ENCODE results near the gene ZNF358.

ZNF358 gene

DNA sequence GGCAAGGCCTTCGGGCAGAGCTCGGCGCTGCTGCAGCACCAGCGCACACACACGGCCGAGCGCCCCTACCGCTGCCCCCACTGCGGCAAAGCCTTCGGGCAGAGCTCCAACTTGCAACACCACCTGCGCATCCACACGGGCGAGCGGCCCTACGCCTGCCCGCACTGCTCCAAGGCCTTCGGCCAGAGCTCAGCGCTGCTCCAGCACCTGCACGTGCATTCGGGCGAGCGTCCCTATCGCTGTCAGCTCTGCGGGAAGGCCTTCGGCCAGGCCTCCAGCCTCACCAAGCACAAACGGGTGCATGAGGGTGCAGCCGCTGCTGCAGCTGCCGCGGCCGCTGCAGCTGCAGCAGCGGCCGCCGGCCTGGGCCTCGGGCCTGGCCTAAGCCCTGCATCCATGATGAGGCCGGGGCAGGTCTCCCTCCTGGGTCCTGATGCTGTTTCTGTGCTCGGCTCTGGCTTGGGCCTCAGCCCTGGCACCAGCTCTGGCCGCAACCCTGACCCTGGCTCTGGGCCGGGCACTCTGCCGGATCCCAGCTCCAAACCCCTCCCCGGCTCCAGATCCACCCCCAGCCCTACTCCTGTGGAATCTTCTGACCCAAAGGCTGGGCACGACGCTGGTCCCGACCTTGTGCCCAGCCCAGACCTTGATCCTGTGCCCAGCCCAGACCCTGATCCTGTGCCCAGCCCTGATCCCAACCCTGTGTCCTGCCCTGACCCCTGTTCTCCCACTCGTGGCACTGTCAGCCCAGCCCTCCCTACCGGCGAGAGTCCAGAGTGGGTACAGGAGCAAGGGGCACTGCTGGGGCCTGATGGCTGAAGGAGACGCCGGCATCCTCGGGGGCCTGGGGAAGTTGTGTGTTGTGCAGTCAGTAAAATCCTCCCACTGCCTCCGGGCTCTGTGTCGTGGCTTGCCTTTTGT lies 4.5 kb downstream of the ZNF358 start:
- no peak for DNase-seq (ENCODE audit: low spot score)

DNA sequence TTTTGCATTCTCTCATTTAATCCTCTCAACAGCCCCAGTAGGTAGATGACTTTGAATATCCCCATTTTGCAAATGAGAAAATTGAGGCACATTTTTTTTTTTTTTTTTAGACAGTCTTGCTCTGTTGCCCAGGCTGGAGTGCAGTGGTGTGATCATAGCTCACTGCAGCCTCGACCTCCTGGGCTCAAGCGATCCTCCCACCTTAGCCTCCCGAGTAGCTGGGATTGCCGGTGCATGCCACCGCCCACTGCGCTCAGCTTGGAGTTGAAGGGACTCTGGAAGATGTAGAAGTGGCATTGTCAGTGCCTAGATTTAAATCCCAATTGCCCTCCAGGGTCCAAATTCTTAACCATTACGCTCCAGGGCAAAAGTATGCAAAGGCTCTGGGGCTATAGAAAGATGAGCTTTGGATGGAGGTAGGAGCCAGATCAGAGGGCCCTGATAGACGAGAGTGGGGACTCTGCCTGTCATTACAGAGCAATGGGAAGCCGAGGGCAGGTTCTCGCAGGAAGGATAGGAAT lies 5.7 kb downstream of the ZNF358 start:
- DNase-seq (ENCODE audit: low spot score): no peak

GRCh38 chr19:7522072-7522922 lies 6.4 kb downstream of the ZNF358 start, which contains the start of gene MCOLN1:
Gene MCOLN1, plus strand, starts transcription at chr19:7522624. Its CDS starts 127 bp downstream, at chr19:7522751.
- peak; percentile 98 for DNase-seq (ENCODE audit: low spot score)

- DNase-seq (ENCODE audit: low spot score): no peak
Measured at GRCh38 chr19:7522923-7523667, 7.2 kb downstream of the ZNF358 start.

DNA sequence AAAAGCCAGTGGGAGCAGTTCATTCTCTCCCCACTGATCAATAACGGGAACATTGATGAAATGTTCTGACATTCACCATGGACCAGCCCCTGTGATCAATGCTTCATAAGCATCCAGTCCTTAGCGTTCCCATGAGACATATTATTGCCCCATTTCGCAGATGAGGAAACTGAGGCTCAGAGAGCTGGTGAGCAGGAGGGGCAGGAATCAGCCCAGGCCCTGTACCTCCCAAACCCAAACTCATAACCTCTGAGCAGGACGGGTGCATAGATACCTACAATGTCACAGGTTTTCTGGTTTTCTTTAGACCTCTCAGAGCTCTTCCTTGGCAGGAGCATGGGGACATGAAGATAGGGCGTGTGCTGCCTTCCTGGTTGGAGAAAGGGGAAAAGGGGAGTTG lies 8.6 kb downstream of the ZNF358 start:
- DNase-seq (ENCODE audit: low spot score): no peak

DNA sequence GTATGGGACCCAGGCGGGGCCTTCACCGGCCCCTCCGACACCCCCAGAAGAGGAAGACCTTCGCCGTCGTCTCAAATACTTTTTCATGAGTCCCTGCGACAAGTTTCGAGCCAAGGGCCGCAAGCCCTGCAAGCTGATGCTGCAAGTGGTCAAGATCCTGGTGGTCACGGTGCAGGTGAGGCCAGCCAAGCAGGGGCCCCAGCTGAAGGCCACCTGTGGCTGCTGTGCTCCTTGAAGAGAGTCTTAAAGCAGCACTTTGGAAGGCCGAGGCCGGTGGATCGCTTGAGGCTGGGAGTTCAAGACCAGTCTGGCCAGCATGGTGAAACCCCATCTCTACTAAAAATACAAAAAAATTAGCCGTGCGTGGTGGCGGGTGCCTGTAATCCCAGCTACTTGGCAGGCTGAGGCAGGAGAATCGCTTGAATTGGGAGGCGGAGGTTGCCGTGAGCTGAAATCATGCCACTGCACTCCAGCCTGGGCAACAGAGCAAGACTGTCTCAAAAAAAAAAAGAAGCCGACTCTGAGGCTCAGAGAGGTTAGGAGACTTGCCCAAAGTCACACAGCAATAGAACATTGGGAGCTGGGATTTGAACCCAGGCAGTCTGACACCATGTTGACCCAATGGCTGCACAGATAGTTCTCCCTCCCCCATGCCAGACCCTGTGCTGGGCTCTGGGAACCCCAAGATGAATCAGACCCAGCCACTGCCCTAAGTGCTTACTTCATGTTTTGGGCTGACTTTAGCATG lies 9.3 kb downstream of the ZNF358 start:
- no peak for DNase-seq (ENCODE audit: low spot score)

GRCh38 chr19:7526059-7526929 lies 10.4 kb downstream of the ZNF358 start:
- DNase-seq (ENCODE audit: low spot score): no peak

- DNase-seq (ENCODE audit: low spot score): no peak
Measured at GRCh38 chr19:7527516-7528191, 11.8 kb downstream of the ZNF358 start.

DNA sequence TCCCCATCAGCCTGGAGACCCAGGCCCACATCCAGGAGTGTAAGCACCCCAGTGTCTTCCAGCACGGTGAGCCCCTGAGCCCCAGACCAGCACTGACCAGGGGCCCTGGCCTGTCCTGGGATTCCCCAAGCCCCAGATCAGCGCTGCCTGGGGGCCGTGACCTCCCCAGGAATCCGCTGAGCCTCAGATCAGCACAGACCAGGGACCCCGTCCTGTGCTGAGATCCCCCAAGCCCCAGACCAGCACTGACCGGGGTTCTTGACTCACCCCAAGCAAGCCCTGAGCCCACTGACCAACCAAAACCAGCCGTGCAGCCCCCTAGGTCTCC lies 12.3 kb downstream of the ZNF358 start:
- DNase-seq (ENCODE audit: low spot score): no peak

- no peak for DNase-seq (ENCODE audit: low spot score)
Measured at GRCh38 chr19:7528522-7529245, 12.8 kb downstream of the ZNF358 start.

- no peak for DNase-seq (ENCODE audit: low spot score)
Measured at GRCh38 chr19:7529246-7529600, 13.3 kb downstream of the ZNF358 start.

DNA sequence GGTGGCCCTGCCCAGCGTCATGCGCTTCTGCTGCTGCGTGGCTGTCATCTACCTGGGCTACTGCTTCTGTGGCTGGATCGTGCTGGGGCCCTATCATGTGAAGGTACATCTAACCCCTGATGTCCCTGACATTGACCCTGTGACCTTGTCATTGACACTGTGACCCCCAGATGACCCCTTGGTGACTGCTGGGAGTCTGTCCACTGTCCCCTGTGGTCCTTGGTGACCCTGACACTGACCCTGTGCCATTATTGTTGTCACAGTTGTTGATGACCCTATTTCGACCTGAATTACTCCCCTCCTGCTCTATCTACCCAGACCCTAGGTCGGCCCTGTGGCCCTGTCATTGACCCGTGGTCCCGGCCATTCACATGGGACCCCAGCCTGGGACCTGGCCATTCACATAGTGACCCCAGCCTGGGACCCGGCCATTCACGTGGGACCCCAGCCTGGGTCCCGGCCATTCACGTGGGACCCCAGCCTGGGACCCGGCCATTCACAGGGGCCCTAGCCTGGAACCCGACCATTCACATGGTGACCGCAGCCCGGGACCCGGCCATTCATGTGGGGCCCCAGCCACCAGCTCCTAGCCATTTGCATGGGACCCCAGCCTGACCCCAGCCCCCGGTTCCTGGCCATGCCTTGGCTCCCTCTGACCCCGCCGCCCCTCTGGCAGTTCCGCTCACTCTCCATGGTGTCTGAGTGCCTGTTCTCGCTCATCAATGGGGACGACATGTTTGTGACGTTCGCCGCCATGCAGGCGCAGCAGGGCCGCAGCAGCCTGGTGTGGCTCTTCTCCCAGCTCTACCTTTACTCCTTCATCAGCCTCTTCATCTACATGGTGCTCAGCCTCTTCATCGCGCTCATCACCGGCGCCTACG lies 13.9 kb downstream of the ZNF358 start:
- DNase-seq (ENCODE audit: low spot score): no peak

DNA sequence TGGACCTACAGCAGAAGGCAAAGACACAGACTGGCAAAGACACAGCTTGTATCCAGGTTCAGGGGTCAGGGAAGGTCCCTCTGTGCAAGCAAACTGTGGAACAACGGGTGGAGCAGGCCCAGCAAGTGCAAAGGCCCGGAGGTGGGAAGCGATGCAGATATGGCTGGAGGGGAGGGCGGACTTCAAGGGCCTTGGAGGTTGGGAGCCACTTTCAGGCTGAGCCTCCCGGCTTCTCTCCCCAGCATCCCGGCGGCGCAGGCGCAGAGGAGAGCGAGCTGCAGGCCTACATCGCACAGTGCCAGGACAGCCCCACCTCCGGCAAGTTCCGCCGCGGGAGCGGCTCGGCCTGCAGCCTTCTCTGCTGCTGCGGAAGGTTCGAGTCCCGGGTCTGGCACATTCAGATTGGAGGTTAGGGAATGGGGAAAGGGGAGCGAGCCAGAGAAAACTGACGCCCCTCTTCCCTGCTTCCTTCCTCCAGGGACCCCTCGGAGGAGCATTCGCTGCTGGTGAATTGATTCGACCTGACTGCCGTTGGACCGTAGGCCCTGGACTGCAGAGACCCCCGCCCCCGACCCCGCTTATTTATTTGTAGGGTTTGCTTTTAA lies 17.5 kb downstream of the ZNF358 start:
- no peak for DNase-seq (ENCODE audit: low spot score)

GRCh38 chr19:7533925-7534480 lies 18.1 kb downstream of the ZNF358 start:
- peak; percentile 73 for DNase-seq (ENCODE audit: low spot score)

DNA sequence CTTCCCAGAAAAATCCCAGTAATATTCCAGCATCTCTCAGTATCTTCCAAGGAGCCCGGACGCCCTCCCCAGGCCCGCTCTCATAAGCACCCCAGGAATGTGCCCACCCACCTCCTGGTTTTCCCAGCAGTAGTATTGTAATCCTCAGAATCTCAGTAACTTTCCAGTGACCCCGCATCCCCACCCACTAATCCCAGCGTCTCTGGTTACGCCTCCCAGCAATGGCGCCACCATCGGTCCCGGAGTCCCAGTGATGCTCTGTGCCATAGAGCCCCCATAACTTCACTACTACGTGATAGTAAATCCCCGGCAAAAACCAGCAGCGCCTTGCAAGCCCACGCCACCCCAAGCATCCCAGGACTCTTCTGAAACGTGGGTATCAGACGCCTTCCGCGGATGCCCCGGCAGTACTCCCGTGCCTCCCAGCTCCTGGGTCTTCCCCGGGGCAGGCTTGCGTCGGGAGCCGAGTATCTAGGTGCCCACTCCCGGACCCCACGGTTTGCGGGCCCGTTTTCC lies 18.7 kb downstream of the ZNF358 start:
- DNase-seq (ENCODE audit: low spot score): peak; percentile 41

DNA sequence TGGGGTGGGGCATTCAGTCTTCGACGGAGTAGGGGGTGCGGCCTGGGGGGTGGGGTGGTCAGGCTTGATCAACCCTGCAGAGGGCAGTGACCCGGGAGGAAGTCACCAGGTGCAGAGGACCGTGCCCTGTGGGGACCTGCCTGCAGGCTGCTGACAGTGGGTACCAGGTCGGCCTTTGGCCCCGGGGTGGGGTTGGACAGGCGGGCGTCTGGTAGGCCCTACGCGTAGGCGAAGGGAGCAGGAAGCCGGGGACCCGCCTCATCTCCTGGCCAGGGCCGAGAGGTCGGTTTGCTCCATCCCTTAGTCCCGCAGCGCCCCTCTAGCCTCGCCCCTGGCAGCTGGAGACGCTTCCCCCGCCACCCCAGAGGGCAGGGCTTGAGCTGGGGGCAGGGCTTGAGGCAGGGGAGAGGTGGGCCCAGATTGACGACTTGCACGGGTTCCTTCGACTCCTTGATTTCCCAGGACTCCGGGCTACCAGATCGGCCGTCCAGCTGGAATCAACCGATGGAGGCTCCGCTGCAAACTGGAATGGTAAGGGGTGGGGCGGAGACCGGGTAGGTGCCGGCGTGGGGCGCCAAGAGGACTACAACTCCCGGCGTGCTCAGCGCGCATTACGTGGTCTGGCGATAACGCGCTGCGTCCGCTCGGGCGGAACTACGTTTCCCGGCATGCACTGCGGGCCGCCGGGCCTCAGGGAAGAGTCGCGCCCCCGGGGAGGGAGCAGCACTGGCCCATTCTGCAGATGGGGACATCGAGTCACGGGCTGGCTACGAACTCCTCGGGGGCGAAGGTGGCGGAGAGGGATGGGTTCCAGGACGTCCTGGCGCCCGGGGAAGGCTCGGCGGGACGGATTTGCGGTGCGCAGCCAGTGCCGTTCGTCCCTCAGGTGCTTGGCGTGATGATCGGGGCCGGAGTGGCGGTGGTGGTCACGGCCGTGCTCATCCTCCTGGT lies 19.4 kb downstream of the ZNF358 start, which contains the start of gene PNPLA6:
TSS of gene PNPLA6 (plus strand) at position 671 of the 951 bp plus-strand sequence. CDS start at position 743, 72 bp downstream.
- peak; percentile 92 for DNase-seq (ENCODE audit: low spot score)

Measured in LoVo (cell line).